IPS-18a (cell line): ENCODE data around the gene UGGT1.

Source experiments
- H3K27ac ChIP-seq: one replicate; pipeline ENCODE4 v1.5.1; 2013; ENCODE audit warnings: low read length
- H3K27me3 ChIP-seq: one replicate; pipeline ENCODE4 v1.6.1; 2013; ENCODE audit warnings: mild to moderate bottlenecking, low read length; ENCODE audit not compliant: control insufficient read depth, insufficient read depth
- H3K36me3 ChIP-seq: one replicate; pipeline ENCODE4 v1.6.1; 2013; ENCODE audit warnings: low read depth, low read length; ENCODE audit not compliant: control insufficient read depth
- H3K4me1 ChIP-seq: one replicate; pipeline ENCODE4 v1.6.1; 2013; ENCODE audit warnings: low read depth, low read length; ENCODE audit not compliant: control insufficient read depth
- H3K4me3 ChIP-seq: one replicate; pipeline ENCODE4 v1.5.1; 2013; ENCODE audit warnings: low read length
- H3K9ac ChIP-seq: one replicate; pipeline ENCODE4 v1.6.1; 2013; ENCODE audit warnings: mild to moderate bottlenecking, low read length, moderate library complexity
- H3K9me3 ChIP-seq: one replicate; pipeline ENCODE4 v1.6.1; 2013; ENCODE audit warnings: low read depth, low read length; ENCODE audit not compliant: control insufficient read depth

UGGT1 gene

DNA sequence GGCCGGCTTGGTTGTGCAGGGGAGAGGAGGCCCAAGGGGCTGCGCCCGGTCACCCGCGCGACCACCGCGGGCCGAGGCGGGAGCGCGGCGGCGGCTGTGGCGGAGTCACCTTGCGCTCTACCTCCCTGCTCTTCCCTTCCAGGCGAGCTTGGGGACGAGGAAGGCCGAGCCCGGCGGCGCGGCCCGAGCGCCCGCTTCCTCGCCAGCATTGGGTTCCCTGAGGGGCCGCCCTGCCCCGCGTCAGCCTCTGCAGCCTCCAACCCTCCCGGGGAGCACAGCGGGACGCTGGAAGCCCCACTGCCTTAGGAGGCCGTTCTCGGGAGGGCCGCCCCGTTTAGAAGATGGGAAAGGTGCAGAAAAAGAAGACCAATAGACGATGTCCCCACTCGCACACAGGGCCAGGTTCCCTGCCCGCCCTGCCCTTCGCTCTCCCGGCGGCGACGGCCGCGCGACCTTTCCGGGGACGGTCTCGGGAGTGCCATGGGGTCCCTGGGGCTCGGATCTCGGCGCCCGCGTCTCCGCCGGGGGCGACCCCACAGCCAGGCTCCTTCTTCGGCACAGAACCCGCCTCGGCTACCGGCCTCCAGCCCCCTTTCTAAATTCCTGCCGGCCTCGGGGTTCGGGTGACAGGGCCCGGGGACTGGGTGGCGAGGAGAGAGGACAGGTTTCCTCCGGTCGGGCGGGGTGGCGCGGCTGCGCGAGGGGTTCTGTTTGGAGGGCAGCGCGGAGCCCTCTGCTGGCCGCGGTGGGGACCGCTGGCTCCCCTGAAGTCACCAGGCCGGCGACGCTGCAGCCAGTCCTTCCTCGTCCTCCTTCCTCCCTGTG lies 142.2 kb downstream of the UGGT1 start:
- no peaks in the 10 kb centered on the region for H3K9me3 ChIP-seq
- H3K27me3 ChIP-seq = peaks cover 21% of the 10 kb centered on the region
- no peak overlapping the region for H3K9ac ChIP-seq
- H3K36me3 ChIP-seq = no peaks in the 10 kb centered on the region
- H3K4me3 ChIP-seq = peak overlapping the region; percentile 79
- no peak overlapping the region for H3K27ac ChIP-seq
- H3K4me1 ChIP-seq = peaks cover 4% of the 10 kb centered on the region

DNA sequence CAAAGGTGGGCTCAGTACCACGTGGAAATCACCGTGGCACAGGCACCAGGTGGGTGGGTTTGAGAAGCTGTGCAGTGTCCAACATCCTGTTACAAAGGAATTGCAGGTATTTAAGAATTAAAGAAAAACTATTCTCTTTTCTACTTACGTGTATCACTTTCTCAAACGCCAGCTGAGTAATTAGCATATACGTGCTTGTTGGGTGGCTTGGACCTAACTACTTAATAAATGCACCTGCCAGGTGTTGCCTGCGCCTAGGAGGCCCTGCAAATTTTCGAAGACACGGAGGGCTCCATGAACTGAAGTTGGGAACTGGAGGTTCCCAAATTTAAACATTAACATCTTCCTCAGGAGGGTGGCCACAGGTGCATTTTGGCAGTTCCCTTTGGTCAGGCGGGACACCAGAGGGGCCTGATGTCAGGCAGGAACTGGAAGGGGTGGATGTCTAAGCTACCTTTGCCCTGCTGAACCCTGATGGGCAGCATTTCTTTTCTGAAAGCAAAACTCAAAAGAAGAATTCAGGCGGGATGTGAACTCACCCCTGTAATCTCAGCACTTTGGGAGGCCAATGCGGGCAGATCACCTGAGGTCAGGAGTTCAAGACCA lies 142.9 kb downstream of the UGGT1 start:
- no peak overlapping the region for H3K9ac ChIP-seq
- no peaks in the 10 kb centered on the region for H3K36me3 ChIP-seq
- no peak overlapping the region for H3K27ac ChIP-seq
- peak overlapping the region; percentile 79 for H3K4me3 ChIP-seq
- peaks cover 21% of the 10 kb centered on the region for H3K27me3 ChIP-seq
- no peaks in the 10 kb centered on the region for H3K9me3 ChIP-seq
- H3K4me1 ChIP-seq = peaks cover 4% of the 10 kb centered on the region

DNA sequence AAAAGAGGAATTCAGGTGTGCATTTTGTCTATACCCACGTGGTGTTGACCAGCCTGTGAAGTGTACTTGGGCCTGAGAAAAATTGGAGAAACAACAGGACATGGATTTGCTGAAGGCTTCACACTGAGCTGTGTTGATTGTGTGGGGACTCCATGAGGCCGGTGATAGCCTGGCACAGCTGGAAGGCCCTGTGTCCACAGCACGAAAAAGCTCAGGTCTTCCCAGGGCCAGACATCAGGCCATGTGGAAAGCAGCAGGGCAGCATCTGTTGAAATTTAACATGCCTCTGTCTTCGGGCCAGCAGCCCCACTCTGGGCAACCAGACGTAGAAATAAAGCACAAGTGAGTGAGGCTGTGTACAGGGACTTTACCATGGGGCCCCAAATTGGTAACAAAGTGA lies 143.6 kb downstream of the UGGT1 start:
- H3K27me3 ChIP-seq = peaks cover 21% of the 10 kb centered on the region
- no peak overlapping the region for H3K27ac ChIP-seq
- no peak overlapping the region for H3K9ac ChIP-seq
- peaks cover 4% of the 10 kb centered on the region for H3K4me1 ChIP-seq
- no peaks in the 10 kb centered on the region for H3K36me3 ChIP-seq
- no peaks in the 10 kb centered on the region for H3K9me3 ChIP-seq
- H3K4me3 ChIP-seq = no peak overlapping the region

DNA sequence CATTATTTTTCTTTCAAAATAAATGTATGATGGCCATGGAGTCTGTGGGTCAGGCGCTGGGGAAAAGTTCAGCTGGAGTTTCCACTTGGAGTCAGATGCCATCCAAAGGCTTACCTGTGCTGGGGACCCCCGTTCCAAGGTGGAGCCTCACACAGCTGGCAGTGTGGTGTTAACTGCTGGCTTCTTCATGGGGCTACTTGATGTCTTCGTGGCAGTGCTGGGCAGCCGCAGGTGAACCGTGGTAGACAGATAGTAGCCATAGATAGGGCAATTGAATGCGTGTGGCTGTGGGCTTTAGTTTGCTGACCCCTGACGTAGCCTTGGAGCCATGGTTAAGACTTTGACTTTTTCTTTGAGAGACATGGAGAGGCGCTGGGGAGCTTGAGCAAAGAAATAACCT lies 144.6 kb downstream of the UGGT1 start:
- H3K4me1 ChIP-seq = peaks cover 4% of the 10 kb centered on the region
- H3K9me3 ChIP-seq = no peaks in the 10 kb centered on the region
- H3K27me3 ChIP-seq = peaks cover 21% of the 10 kb centered on the region
- no peak overlapping the region for H3K9ac ChIP-seq
- no peaks in the 10 kb centered on the region for H3K36me3 ChIP-seq
- no peak overlapping the region for H3K4me3 ChIP-seq
- no peak overlapping the region for H3K27ac ChIP-seq

DNA sequence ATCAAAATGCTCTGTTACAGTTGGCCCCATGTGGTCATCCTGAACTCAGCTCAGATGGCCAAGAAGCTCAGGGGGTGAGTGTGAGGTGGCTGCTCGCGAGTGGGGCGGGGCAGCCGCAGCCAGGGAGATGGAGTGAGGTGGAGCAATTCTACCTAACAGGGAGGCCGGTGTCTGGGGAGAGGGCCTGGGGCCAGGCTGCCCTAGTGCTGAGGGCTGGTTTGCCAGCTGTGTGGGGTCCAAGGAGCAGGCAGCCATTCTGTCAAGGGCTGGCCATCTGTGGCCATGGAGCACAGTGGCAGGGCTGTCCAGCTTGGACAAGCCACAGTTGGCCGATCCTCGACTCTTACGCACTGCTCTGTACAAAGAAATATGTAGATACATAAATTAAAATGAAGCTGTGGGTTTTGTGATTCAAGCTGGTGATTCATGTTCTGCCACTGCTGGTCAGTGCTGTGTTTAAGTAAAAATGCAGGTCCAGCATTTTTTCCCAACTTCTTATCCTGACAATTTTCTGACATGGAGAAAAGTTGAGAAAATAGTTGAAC lies 145.6 kb downstream of the UGGT1 start:
- Histone ChIP-seq H3K27me3 (peaks cover 21% of the 10 kb centered on the region), H3K9ac (no peak overlapping the region), H3K4me3 (no peak overlapping the region), H3K9me3 (no peaks in the 10 kb centered on the region), H3K4me1 (peaks cover 4% of the 10 kb centered on the region), H3K27ac (no peak overlapping the region), H3K36me3 (no peaks in the 10 kb centered on the region)

DNA sequence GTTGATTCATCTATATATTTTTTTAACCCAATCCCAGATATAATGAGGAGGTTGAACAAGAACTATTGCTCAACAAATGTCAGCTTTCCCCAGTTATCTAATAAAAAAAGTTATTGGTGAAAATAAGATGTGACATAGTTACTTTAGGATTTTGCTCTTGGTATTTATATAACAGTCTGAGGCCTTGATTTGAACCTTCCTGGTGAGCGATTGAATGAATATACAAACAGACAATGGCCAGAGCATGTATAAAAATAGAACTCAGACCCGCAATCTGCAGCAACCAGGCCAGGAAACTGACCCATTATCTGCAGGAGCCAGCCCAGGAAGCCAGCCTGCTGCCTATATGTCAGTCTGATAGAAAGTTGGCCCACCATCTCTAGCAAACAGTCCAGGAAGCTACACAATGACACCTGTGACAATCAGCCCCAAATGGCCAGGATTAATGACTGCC lies 146.1 kb downstream of the UGGT1 start:
- H3K27ac ChIP-seq = no peak overlapping the region
- H3K27me3 ChIP-seq = peaks cover 17% of the 10 kb centered on the region
- H3K9me3 ChIP-seq = no peaks in the 10 kb centered on the region

DNA sequence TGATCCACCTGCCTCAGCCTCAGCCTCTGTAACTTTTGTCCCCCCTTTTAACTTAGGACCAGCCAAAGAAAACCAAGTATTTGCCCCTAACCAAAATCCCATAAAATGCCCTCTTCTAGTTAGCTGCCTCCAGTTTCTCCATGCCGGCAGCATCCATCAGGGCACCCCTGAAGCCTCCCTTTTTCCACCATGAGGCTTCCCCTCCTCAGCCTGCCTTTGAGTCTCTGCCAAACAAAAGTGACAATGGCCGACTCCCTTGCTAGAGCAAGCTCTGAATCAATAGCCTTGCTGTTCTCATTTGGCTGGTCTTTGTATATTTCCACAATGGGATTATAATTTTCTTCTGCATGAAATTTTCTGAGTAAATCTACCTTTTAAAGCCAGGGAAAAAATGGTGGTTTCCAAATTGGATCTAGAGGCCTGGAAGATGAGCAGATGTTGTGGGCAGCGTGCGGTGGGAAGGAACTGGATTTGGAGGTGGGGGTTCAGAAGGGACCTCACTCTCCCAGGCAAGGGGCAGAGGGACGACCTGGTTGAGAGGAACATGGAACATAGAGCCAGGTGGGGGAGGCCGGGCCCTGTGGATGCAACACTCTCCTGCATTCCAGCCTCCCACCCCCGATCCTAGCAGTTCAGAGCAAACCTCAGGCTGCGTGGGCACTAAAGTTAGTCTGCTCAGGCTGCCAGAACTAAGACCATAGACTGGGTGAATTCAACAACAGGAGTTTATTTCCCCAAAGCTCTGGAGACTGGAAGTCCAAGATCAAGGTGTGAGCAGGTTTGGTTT lies 147.1 kb downstream of the UGGT1 start:
- H3K4me1 ChIP-seq = peaks cover 4% of the 10 kb centered on the region
- no peak overlapping the region for H3K4me3 ChIP-seq
- H3K9me3 ChIP-seq = no peaks in the 10 kb centered on the region
- no peaks in the 10 kb centered on the region for H3K36me3 ChIP-seq
- H3K9ac ChIP-seq = no peak overlapping the region
- peaks cover 7% of the 10 kb centered on the region for H3K27me3 ChIP-seq
- no peak overlapping the region for H3K27ac ChIP-seq

More for the DNA sequence above, 146.1 kb downstream of the UGGT1 start:
- no peak overlapping the region for H3K9ac ChIP-seq
- no peak overlapping the region for H3K4me3 ChIP-seq
- peaks cover 4% of the 10 kb centered on the region for H3K4me1 ChIP-seq
- H3K36me3 ChIP-seq = no peaks in the 10 kb centered on the region

DNA sequence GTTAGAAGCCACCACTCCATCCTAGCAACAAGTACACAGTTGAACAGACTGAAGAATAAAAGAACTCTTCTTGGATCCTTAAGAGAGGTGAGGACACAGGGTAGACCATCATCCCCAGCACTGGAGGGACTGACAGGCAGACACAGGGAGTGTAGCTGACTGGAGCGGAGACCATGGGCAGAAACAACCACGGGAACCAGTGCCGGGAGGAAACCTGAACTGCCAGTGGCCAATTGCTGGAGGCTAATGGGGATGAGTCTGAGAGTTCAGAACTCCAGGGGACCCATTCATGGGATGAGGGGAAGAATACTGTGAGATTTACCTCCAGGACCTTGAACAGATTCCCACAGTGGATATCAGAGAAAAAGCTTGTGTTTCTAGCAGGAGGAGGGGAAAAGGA lies 150.9 kb downstream of the UGGT1 start:
- no peaks in the 10 kb centered on the region for H3K27me3 ChIP-seq
- H3K4me3 ChIP-seq = no peak overlapping the region
- H3K36me3 ChIP-seq = no peaks in the 10 kb centered on the region
- no peak overlapping the region for H3K27ac ChIP-seq
- no peak overlapping the region for H3K9ac ChIP-seq
- H3K9me3 ChIP-seq = no peaks in the 10 kb centered on the region
- H3K4me1 ChIP-seq = no peaks in the 10 kb centered on the region
